GM19043 (cell line): ENCODE measurements around the gene HELQ.
"Not testable (repeated sequence)": the region's sequence is repeated elsewhere in the genome, so short reads cannot be mapped to it uniquely, and the experiment has no call there.

Experiments
- ATAC-seq: cut with Tn5 transposase; IDR thresholded peaks from one replicate; pipeline ENCODE4 v1.9.1; 2021; ENCODE audit warnings: low read depth; ENCODE audit not compliant: unreplicated experiment

Gene HELQ

GRCh38 chr4:83455281-83456183 lies at the start of gene HELQ, which contains the start of gene MRPS18C:
Gene HELQ (minus strand): TSS chr4:83455823. CDS start chr4:83455693, 130 bp downstream.
Gene MRPS18C (plus strand): TSS chr4:83456058. CDS start chr4:83456078, 20 bp downstream.
- peak; percentile 93 for ATAC-seq

GRCh38 chr4:83504996-83505395 lies 49.4 kb upstream of the HELQ start:
- ATAC-seq: no peak

- no peak for ATAC-seq
These were observed 48.9 kb upstream of the HELQ start for GRCh38 chr4:83504503-83504902.

GRCh38 chr4:83503974-83504373 lies 48.4 kb upstream of the HELQ start:
- no peak for ATAC-seq

GRCh38 chr4:83501671-83502070 lies 46.0 kb upstream of the HELQ start:
- not testable (repeated sequence) for ATAC-seq

- ATAC-seq: no peak
These were observed 42.6 kb upstream of the HELQ start for GRCh38 chr4:83498187-83498586.

- ATAC-seq: not testable (repeated sequence)
These were observed 40.7 kb upstream of the HELQ start for GRCh38 chr4:83496085-83496917.

- ATAC-seq: peak; percentile 85
These were observed 35.3 kb upstream of the HELQ start for GRCh38 chr4:83490876-83491450.

- ATAC-seq: no peak
These were observed 34.2 kb upstream of the HELQ start for GRCh38 chr4:83489711-83490326.

- no peak for ATAC-seq
These were observed 31.0 kb upstream of the HELQ start for GRCh38 chr4:83486457-83487129.

- ATAC-seq: peak; percentile 92
These were observed 29.2 kb upstream of the HELQ start, which contains the start of gene ABRAXAS1 for GRCh38 chr4:83484500-83485461. Gene ABRAXAS1 (minus strand): TSS chr4:83485100. CDS start chr4:83485072, 28 bp downstream.

- ATAC-seq: no peak
These were observed 18.3 kb upstream of the HELQ start for GRCh38 chr4:83473966-83474365.

- ATAC-seq: no peak
These were observed 17.8 kb upstream of the HELQ start for GRCh38 chr4:83473423-83473822.

GRCh38 chr4:83456184-83456501 lies 520 bp upstream of the HELQ start:
- no peak for ATAC-seq

- no peak for ATAC-seq
These were observed 937 bp downstream of the HELQ start for GRCh38 chr4:83454686-83455085.

GRCh38 chr4:83449009-83449408 lies 6.6 kb downstream of the HELQ start:
- no peak for ATAC-seq

- no peak for ATAC-seq
These were observed 14.7 kb downstream of the HELQ start for GRCh38 chr4:83440899-83441298.

GRCh38 chr4:83440148-83440814 lies 15.3 kb downstream of the HELQ start:
- ATAC-seq: no peak
